ENCODE data around the gene ZSCAN18. TPM values are rescaled to one million over a fixed set of nuclear protein-coding genes. Genes with fewer than 3 reads are reported as not detected.

The ZSCAN18 gene
- total RNA-seq, 1 donor from 2014 or later = 34.8 TPM

GRCh38 chr19:58044886-58045285 is 53.1 kb downstream of the ZSCAN18 start:
- no peak for DNase-seq (ENCODE audit: low spot score)

DNA sequence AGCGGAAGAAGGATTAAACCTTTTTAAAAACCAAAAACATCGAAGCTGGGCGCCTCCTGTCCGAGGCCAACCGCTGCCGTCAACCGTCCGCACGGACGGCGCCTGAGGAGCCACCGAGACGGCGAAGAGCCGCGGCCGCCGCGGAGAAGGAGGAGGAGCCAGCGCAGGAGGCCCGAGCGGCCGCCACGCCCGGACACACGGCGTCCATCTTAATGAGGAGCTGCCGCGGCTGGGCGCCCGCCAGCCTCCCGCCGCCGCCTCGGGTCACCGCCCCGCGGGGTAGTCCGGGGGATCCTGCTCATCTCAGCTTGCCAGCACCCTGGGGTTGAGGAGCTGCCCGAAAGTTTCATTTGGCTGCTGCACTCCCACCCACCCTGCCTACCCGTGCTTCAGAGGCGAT is 53.6 kb downstream of the ZSCAN18 start:
- no peak for DNase-seq (ENCODE audit: low spot score)

DNA sequence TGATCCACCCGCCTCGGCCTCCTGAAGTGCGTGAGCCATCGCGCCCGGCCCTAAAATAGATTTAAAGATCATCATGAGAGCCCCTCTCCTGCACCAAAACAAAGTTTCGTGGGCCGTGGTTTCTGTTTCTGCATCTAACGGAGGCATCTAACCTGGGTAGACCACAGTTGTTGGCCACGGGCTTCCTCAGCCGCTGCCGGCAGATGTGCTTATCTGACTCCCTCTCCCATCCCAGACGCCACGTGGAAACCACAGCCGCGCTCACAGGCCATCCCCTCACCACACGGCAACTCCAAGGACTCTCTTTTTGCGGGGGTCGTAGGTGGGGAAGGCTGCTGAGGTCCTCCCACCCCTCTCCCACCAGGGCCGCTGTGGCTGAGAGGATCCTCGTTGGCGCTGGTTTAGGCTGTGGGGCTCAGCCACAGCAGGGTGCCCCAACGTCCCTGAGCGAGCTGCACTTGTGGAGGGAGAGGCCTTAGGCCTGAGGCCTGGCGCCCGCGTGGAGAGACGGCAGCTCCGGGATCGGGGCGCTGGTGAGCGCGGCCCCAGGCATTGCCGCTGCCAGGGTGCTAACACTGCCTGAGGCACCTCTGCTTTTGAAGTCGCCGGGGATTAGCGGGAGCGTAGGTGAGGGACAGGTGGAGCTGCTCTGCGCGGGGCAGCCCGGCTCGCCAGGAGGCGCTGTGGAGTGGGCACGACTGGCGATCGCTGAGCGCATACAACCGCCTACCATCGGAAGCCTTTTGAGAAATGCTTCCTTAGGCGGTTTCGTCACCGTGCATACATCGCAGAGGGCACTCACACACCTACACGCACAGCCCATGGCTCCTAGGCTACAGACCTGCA is 55.3 kb downstream of the ZSCAN18 start:
- no peak for DNase-seq (ENCODE audit: low spot score)

DNA sequence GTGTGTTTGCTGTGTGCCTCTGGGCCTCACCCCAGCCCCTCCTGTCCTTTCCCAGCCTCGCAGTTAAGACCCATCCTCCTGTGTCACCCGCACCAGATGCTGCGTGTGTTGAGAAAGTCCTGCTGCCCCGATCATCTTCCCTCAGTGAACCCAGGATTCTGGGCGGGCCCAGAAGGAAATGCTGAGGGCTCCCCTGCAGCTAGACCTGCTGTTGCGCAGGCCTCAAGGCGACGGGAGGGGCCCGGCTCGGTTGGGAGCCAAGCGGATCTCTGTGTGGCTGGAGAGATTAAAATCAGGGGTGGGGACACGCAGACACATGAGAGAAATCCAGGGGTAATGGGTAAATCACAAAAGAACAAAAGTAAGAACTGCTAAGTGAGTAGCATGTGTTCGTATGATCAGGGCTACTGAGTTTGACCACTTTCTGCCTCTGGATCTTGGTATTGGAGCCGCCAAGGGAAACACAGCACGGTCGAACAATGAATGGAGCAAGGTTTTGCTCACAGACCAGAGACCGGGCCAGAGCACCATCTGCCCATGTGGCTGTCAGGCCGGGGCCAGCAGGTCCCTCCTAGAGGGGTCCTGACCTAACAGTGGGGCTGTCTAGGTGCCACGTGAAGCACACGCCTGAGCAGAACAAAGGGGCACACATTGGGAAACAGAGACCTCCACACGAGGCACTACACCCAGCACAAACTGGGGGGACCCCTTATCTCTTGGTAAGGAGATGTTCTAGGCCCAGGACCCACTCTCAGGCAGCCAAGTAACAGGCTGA is 57.1 kb downstream of the ZSCAN18 start:
- DNase-seq (ENCODE audit: low spot score) = no peak

GRCh38 chr19:58038688-58039204 is 59.3 kb downstream of the ZSCAN18 start:
- DNase-seq (ENCODE audit: low spot score) = no peak

- DNase-seq (ENCODE audit: low spot score) = no peak
Measured at GRCh38 chr19:58037927-58038687, 59.9 kb downstream of the ZSCAN18 start.

- DNase-seq (ENCODE audit: low spot score) = no peak
Measured at GRCh38 chr19:58035863-58036262, 62.2 kb downstream of the ZSCAN18 start.

- DNase-seq (ENCODE audit: low spot score) = no peak
Measured at GRCh38 chr19:58034477-58034793, 63.6 kb downstream of the ZSCAN18 start.

Other genes with a start within 250 kb of the ZSCAN18 start
- 25.7 TPM for gene ZNF587, start 248.4 kb downstream of the ZSCAN18 start, total RNA-seq
- gene ZNF814, start 209.2 kb downstream of the ZSCAN18 start, total RNA-seq = 19.7 TPM
- 11.1 TPM for gene ZNF417, start 181.6 kb downstream of the ZSCAN18 start, total RNA-seq
- gene ZNF418, start 162.8 kb downstream of the ZSCAN18 start, total RNA-seq = 5.2 TPM
- gene ZNF256, start 150.5 kb downstream of the ZSCAN18 start, total RNA-seq = 4.0 TPM
- 1.3 TPM for gene C19orf18, start 123.7 kb downstream of the ZSCAN18 start, total RNA-seq
- 7.9 TPM for gene ZNF606, start 95.4 kb downstream of the ZSCAN18 start, total RNA-seq
- not detected for gene ZSCAN1, start 64.2 kb downstream of the ZSCAN18 start, total RNA-seq
- gene ZNF135, start 38.9 kb downstream of the ZSCAN18 start, total RNA-seq = 3.5 TPM
- gene ZNF329, start 52.6 kb upstream of the ZSCAN18 start, total RNA-seq = 8.3 TPM
- gene ZNF274, start 84.8 kb upstream of the ZSCAN18 start, total RNA-seq = 20.5 TPM
- gene ZNF544, start 130.7 kb upstream of the ZSCAN18 start, total RNA-seq = 25.2 TPM
- 5.1 TPM for gene ZNF8, start 180.7 kb upstream of the ZSCAN18 start, total RNA-seq
- gene ERVK3-1, start 207.1 kb upstream of the ZSCAN18 start, total RNA-seq = 30.6 TPM
- 2.5 TPM for gene ZSCAN22, start 228.8 kb upstream of the ZSCAN18 start, total RNA-seq